WTC11 (cell line): ENCODE results near the gene STARD10.

ENCODE experiments used
- AFF4 ChIP-seq: sonication (generic); formaldehyde crosslinking; IDR thresholded peaks from 2 replicates; pipeline ENCODE4 v1.8.1; 2023; ENCODE audit warnings: mild to moderate bottlenecking, missing genetic modification reagents, borderline replicate concordance
- ATF3 ChIP-seq: sonication (generic); formaldehyde crosslinking; conservative IDR thresholded peaks from 2 replicates; pipeline ENCODE4 v1.8.1; 2022; ENCODE audit warnings: mild to moderate bottlenecking, missing genetic modification reagents
- CTCF ChIP-seq: fragments of 200-600 bp; IDR thresholded peaks from 2 replicates; pipeline ENCODE4 v1.8.0; 2022; ENCODE audit warnings: antibody characterized with exemption
- E2F5 ChIP-seq: sonication (generic); formaldehyde crosslinking; IDR thresholded peaks from 2 replicates; pipeline ENCODE4 v1.8.1; 2022; ENCODE audit warnings: mild to moderate bottlenecking, moderate library complexity, missing genetic modification reagents
- ELF4 ChIP-seq: sonication (generic); formaldehyde crosslinking; IDR thresholded peaks from 2 replicates; pipeline ENCODE4 v1.8.1; 2022; ENCODE audit warnings: low read depth, mild to moderate bottlenecking, moderate library complexity, missing genetic modification reagents
- GABPB1 ChIP-seq: sonication (generic); formaldehyde crosslinking; IDR thresholded peaks from 2 replicates; pipeline ENCODE4 v1.8.1; 2023; ENCODE audit warnings: mild to moderate bottlenecking, missing genetic modification reagents
- GTF2I ChIP-seq: fragments of 250-450 bp; sonication (Bioruptor Pico); conservative IDR thresholded peaks from 2 replicates; pipeline ENCODE4 v1.4.0; 2021; ENCODE audit warnings: mild to moderate bottlenecking
- MAX ChIP-seq: sonication (generic); formaldehyde crosslinking; IDR thresholded peaks from 2 replicates; pipeline ENCODE4 v1.8.0; 2022; ENCODE audit warnings: mild to moderate bottlenecking, missing genetic modification reagents
- USF1 ChIP-seq: sonication (generic); formaldehyde crosslinking; IDR thresholded peaks from 2 replicates; pipeline ENCODE4 v1.8.0; 2022; ENCODE audit warnings: mild to moderate bottlenecking, missing genetic modification reagents
- USF2 ChIP-seq: sonication (generic); formaldehyde crosslinking; IDR thresholded peaks from 2 replicates; pipeline ENCODE4 v1.8.1; 2023; ENCODE audit warnings: mild to moderate bottlenecking, missing genetic modification reagents, moderate library complexity

GRCh38 chr11:72770799-72771198 is 23.0 kb downstream of the STARD10 start:
- TF ChIP-seq CTCF (no peak), USF1 (no peak), MAX (no peak), E2F5 (CRISPR knock-in tag) (no peak), ATF3 (CRISPR knock-in tag) (no peak), AFF4 (CRISPR knock-in tag) (no peak), GTF2I (CRISPR knock-in tag) (no peak), ELF4 (CRISPR knock-in tag) (no peak), GABPB1 (CRISPR knock-in tag) (no peak), USF2 (CRISPR knock-in tag) (no peak)
